ENCODE data around the gene CHMP2B. TPM values are rescaled to one million over a fixed set of nuclear protein-coding genes. Genes with fewer than 3 reads are reported as not detected.

CHMP2B gene
- total and polyA plus RNA-seq, 9 of the 15 experiments (the other 6 are each of a cell fraction or from before 2014, with no cell fraction given): 7.4 to 17.7 (median 10.6) TPM

DNA sequence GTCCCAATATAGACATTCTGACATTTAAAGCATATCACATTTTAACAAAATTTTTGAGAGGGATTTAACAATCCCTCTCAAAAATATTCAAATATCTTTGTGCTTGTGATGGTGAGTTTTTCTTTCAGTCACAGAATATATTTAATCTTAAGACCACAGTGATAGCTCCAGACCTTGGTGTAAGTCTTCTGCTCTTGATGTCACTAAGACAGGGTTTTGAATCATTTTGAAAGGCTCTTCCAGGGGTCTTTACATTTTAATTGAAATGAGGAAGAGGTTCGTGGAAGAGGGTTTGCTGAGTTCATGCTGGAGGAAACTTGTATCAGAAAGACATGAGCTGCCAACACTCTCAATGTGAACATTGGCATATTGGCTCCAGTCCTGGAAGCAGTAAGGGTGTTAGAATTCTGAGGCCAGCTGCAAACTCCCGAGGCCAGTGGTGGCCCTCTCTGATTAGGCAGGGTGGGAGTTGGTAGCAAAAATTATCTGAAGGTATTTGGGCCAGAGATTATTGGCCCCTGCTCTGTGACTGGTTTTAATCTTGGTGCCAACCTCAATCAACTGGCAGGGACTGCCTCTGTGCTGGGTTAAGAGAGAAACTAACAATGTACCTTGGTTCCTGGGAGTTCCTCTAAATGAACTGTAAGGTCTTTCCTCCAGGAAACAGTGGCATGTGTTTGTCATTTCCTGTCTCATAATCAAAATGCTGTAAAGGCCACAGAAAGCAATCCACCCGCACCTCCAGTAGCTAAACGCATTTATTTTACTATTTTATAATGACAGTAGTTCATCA lies 44.0 kb downstream of the CHMP2B start:
- ChIA-PET CTCF (ENCODE audit: low intra/inter-chr PET ratio) (no interaction called here), POLR2A (no interaction called here)
- Histone ChIP-seq H3K79me2 (ENCODE audit: control insufficient read depth, insufficient read depth, low read length) (no peaks in the 10 kb centered on the region), H4K20me1 (replicated peaks; ENCODE audit: control insufficient read depth, insufficient read depth, low read length) (no peaks in the 10 kb centered on the region), H3K27me3 (ENCODE audit: control insufficient read depth in 2 of 2, insufficient read depth in 2 of 2, low read length in 2 of 2) (no peaks in the 10 kb centered on the region), H3K4me1 (replicated peaks in 1 of 2; ENCODE audit: control insufficient read depth in 2 of 2, insufficient read depth in 2 of 2, low read length in 2 of 2) (no peaks in the 10 kb centered on the region), H3K9ac (ENCODE audit: insufficient read depth in 1 of 2, low read depth in 2 of 2, low read length in 2 of 2) (no peak overlapping the region), H3K4me2 (ENCODE audit: insufficient read depth, low read length) (no peak overlapping the region), H3K36me3 (ENCODE audit: control insufficient read depth, insufficient read depth, low read length) (no peaks in the 10 kb centered on the region), H2AFZ (ENCODE audit: low read depth, low read length) (peak overlapping the region; percentile 44; the same call in 1 of the 2 replicates), H3K27ac (ENCODE audit: extremely low read depth, low read depth, low read length) (no peak overlapping the region), H3K9me1 (ENCODE audit: control insufficient read depth, insufficient read depth, low read length) (no peaks in the 10 kb centered on the region), H3K9me3 (replicated peaks; ENCODE audit: control insufficient read depth, insufficient read depth, low read depth, low read length) (no peaks in the 10 kb centered on the region), H3K4me3 (no peak overlapping the region)
- in situ Hi-C loops (cut with MboI): no loop called here
- DNase-seq (ENCODE audit: extremely low read depth in 1 of 4, low spot score in 3 of 4) (no peak), ATAC-seq (no peak), FAIRE-seq (no peak)
- intact Hi-C loops (cut with micrococcal nuclease): no loop called here
- BruUV-seq (replicated peaks): no TSS peak
- WGBS (ENCODE audit: insufficient coverage, low coverage, missing lambda C conversion rate): 30% methylated on average over 4 of the region's 4 CpGs
- no peak for TF ChIP-seq GATAD2B (IDR thresholded peaks at IDR 0.05; ENCODE audit: borderline replicate concordance)
- TF ChIP-seq RBM15 (IDR thresholded peaks at IDR 0.05; ENCODE audit: insufficient read depth, low read length): no peak
- TF ChIP-seq ZC3H8 (IDR thresholded peaks at IDR 0.05): no peak
- TF ChIP-seq ESRRA (IDR thresholded peaks at IDR 0.05; ENCODE audit: borderline replicate concordance, low read depth): no peak
- TF ChIP-seq GABPB1 (CRISPR knock-in tag; IDR thresholded peaks at IDR 0.05): no peak
- no peak for TF ChIP-seq SAP30 (IDR thresholded peaks at IDR 0.05; ENCODE audit: borderline replicate concordance, insufficient read depth, low read depth, low read length, poor library complexity, severe bottlenecking)
- TF ChIP-seq CEBPB (tag; IDR thresholded peaks at IDR 0.05): no peak
- TF ChIP-seq, protein P1, sequence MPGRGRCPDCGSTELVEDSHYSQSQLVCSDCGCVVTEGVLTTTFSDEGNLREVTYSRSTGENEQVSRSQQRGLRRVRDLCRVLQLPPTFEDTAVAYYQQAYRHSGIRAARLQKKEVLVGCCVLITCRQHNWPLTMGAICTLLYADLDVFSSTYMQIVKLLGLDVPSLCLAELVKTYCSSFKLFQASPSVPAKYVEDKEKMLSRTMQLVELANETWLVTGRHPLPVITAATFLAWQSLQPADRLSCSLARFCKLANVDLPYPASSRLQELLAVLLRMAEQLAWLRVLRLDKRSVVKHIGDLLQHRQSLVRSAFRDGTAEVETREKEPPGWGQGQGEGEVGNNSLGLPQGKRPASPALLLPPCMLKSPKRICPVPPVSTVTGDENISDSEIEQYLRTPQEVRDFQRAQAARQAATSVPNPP (IDR thresholded peaks at IDR 0.05; ENCODE audit: borderline replicate concordance, insufficient read depth, insufficient read length): no peak
- TF ChIP-seq EWSR1 (IDR thresholded peaks at IDR 0.05; ENCODE audit: borderline replicate concordance, low read depth, partially characterized antibody): no peak
- no peak for TF ChIP-seq NFYB (IDR thresholded peaks at IDR 0.05; ENCODE audit: extremely low read depth, insufficient read length)
- TF ChIP-seq ZNF23 (CRISPR knock-in tag; IDR thresholded peaks at IDR 0.05): no peak
- TF ChIP-seq SP1 (CRISPR knock-in tag; IDR thresholded peaks at IDR 0.05): no peak
- no peak for TF ChIP-seq DACH1 (IDR thresholded peaks at IDR 0.05; ENCODE audit: partially characterized antibody)
- TF ChIP-seq KDM5B (IDR thresholded peaks at IDR 0.05; ENCODE audit: insufficient replicate concordance, low read depth, low read length): no peak
- TF ChIP-seq ZNF699 (CRISPR knock-in tag; IDR thresholded peaks at IDR 0.05; ENCODE audit: insufficient replicate concordance): no peak

Measured in K562 (cell line).